Naive thymus-derived CD4-positive, alpha-beta T cell (primary cell): ENCODE data around the gene MAGI2. TPM values are rescaled to one million over a fixed set of nuclear protein-coding genes. Genes with fewer than 3 reads are reported as not detected.

Experiments used
- ATAC-seq: fragments of 150-1000 bp; cut with Tn5 transposase; 2 replicates; pipeline ENCODE4 v1.10.0; 2021; ENCODE audit warnings: mild to moderate bottlenecking, moderate library complexity
- CTCF ChIA-PET: fragments of 350-600 bp; sonication (Branson Sonifier 250); formaldehyde crosslinking; loops from one replicate; lab custom pipeline; 2021; ENCODE audit warnings: antibody characterized with exemption; lab: Charles Lee
- POLR2A ChIA-PET: fragments of 350-600 bp; sonication (Branson Sonifier 250); formaldehyde crosslinking; loops from one replicate; lab custom pipeline; 2021; ENCODE audit warnings: antibody characterized with exemption, inconsistent platforms; lab: Charles Lee
- DNase-seq, 9 donors: peaks; one replicate each; pipeline versions ENCODE4 v3.0.0 to v3.0.0-alpha.2; 2020 to 2022; ENCODE audit warnings: mixed read lengths in 1 of 9
- H3K27ac ChIP-seq: one replicate; pipeline ENCODE4 v1.7.0; 2013; ENCODE audit warnings: mild to moderate bottlenecking, low read depth, low read length, moderate library complexity
- H3K27me3 ChIP-seq, 2 donors: one replicate each; pipeline ENCODE4 v1.7.0; 2013; ENCODE audit warnings: low read length in 2 of 2, mild to moderate bottlenecking in 2 of 2, moderate library complexity in 2 of 2; ENCODE audit not compliant: control insufficient read depth in 2 of 2, insufficient read depth in 2 of 2
- H3K36me3 ChIP-seq, 3 experiments: 1 replicate in 2 of 3; 2 replicates in 1 of 3; pipeline ENCODE4 v1.7.0; 2013; ENCODE audit warnings: low read length in 3 of 3, mild to moderate bottlenecking in 3 of 3, moderate library complexity in 1 of 3; ENCODE audit not compliant: insufficient read depth in 3 of 3, control insufficient read depth in 2 of 3
- H3K4me1 ChIP-seq, 2 donors: one replicate each; pipeline ENCODE4 v1.7.0; 2013; ENCODE audit warnings: low read length in 2 of 2, mild to moderate bottlenecking in 2 of 2, moderate library complexity in 1 of 2; ENCODE audit not compliant: control insufficient read depth in 2 of 2, insufficient read depth in 2 of 2
- H3K4me3 ChIP-seq: 2 replicates; pipeline ENCODE4 v1.7.0; 2013; ENCODE audit warnings: mild to moderate bottlenecking, low read length
- H3K9me3 ChIP-seq, 3 experiments: 1 replicate in 2 of 3; 2 replicates in 1 of 3; pipeline ENCODE4 v1.7.0; 2013; ENCODE audit warnings: low read length in 3 of 3; ENCODE audit not compliant: control insufficient read depth in 2 of 3
- H3K27ac Mint-ChIP-seq, 9 donors: one replicate each; pipeline ENCODE4 v1.8.0; 2020 to 2022; ENCODE audit warnings: mixed read lengths in 9 of 9, mild to moderate bottlenecking in 8 of 9, moderate library complexity in 5 of 9, inconsistent platforms in 2 of 9
- H3K27me3 Mint-ChIP-seq, 5 donors: one replicate each; pipeline ENCODE4 v1.8.0; 2021 to 2022; ENCODE audit warnings: mixed read lengths in 5 of 5, mild to moderate bottlenecking in 1 of 5
- H3K36me3 Mint-ChIP-seq, 5 donors: one replicate each; pipeline ENCODE4 v1.8.0; 2020 to 2022; ENCODE audit warnings: mixed read lengths in 5 of 5, mild to moderate bottlenecking in 3 of 5, inconsistent platforms in 1 of 5
- H3K4me1 Mint-ChIP-seq, 7 donors: one replicate each; pipeline ENCODE4 v1.8.0; 2020 to 2022; ENCODE audit warnings: mixed read lengths in 7 of 7, mild to moderate bottlenecking in 3 of 7, inconsistent platforms in 1 of 7
- H3K4me3 Mint-ChIP-seq, 10 donors: one replicate each; pipeline ENCODE4 v1.8.0; 2020 to 2022; ENCODE audit warnings: mild to moderate bottlenecking in 10 of 10, mixed read lengths in 10 of 10, moderate library complexity in 6 of 10, inconsistent platforms in 2 of 10
- H3K9me3 Mint-ChIP-seq, 11 donors: one replicate each; pipeline ENCODE4 v1.8.0; 2020 to 2022; ENCODE audit warnings: mixed read lengths in 11 of 11, mild to moderate bottlenecking in 4 of 11, inconsistent platforms in 1 of 11, moderate library complexity in 1 of 11
- intact Hi-C, 2 donors: fragments of 100-400 bp; cut with micrococcal nuclease; formaldehyde crosslinking; loops; one replicate each; pipeline ENCODE4 v1.15.1; 2023
- polyA plus RNA-seq, 2 donors: library from polyadenylated mRNA; unstranded; fragments of 300-500 nt; fragmentation: Illumina TruSeq; gene quantifications; one replicate each; pipeline ENCODE4 v1.2.3, GENCODE V29; 2021
- total RNA-seq, 6 experiments: library from RNA in 5 of 6; stranded (reverse) in 5 of 6; gene quantifications; 1 replicate in 5 of 6; 2 replicates in 1 of 6; pipeline ENCODE4 v1.2.3 and lab custom pipeline; 2021 to 2026

The MAGI2 gene
- total and polyA plus RNA-seq, 7 experiments from 2014 or later, result 0.05 to 0.67 (median 0.15) TPM; not detected in 3

DNA sequence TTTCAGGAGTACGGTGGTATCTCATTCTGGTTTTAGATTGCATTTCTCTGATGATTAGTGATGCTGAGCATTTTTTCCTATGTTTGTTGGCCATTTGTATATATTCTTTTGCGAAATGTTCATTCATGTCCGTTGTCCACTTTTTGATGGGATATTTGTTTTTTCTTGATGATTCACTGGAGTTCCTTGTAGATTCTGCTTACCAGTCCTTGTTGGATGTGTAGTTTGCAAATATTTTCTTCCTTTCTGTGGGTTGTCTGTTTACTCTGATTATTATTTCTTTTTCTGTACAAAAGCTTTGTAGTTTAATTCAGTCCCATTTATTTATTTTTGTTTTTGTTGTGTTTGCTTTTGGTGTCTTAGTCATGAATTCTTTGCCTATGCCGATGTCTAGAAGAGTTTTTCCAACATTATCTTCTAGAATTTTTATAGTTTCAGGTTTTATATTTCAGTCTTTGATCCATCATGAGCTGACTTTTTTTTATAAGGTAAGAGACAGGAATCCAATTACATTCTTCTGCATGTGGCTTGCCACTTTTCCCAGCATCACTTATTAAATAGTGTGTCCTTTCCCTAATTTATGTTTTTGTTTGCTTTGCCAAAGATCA, 320.5 kb downstream of the MAGI2 start:
- H3K27ac Mint-ChIP-seq, result no peak overlapping the region
- CTCF ChIA-PET, result no interaction called here
- no peaks in the 10 kb centered on the region for H3K36me3 ChIP-seq

DNA sequence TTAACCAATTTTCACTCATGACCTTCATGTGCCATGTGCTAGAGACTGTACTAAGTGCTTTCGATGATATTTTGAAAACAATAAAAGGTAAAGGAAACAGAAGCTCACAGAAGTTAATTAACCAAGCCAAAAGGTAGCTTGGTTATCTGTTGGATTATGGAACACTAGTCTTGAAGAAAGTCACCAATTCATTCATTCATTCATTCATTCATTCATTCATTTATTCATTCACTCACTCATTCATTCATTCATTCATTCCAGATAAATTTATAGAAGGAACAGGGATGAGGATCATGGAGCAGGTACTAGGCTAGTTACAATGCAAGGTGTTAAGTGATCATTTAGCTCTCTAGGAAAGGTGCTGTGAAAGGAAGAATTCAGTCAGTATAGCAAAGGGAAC, 322.8 kb downstream of the MAGI2 start:
- no peaks in the 10 kb centered on the region for H3K4me1 Mint-ChIP-seq
- H3K9me3 Mint-ChIP-seq, result peaks cover 0 to 14% (median 2%) of the 10 kb centered on the region in 11 donors
- ATAC-seq (no peak), DNase-seq (no peak)
- Histone ChIP-seq H3K27ac (no peak overlapping the region), H3K4me1 (no peaks in the 10 kb centered on the region), H3K9me3 (no peaks in the 10 kb centered on the region), H3K36me3 (no peaks in the 10 kb centered on the region), H3K27me3 (no peaks in the 10 kb centered on the region), H3K4me3 (no peak overlapping the region)
- no peak overlapping the region for H3K4me3 Mint-ChIP-seq
- CTCF ChIA-PET, result no interaction called here
- H3K27me3 Mint-ChIP-seq, result no peaks in the 10 kb centered on the region
- intact Hi-C loops, result no loop called here
- no peak overlapping the region for H3K27ac Mint-ChIP-seq
- no peaks in the 10 kb centered on the region for H3K36me3 Mint-ChIP-seq
- POLR2A ChIA-PET, result no interaction called here

More for the DNA sequence above, 320.5 kb downstream of the MAGI2 start:
- Histone ChIP-seq H3K27ac (no peak overlapping the region), H3K4me1 (no peaks in the 10 kb centered on the region), H3K9me3 (no peaks in the 10 kb centered on the region), H3K4me3 (no peak overlapping the region), H3K27me3 (no peaks in the 10 kb centered on the region)
- Mint-ChIP-seq H3K36me3 (no peaks in the 10 kb centered on the region), H3K4me3 (no peak overlapping the region), H3K4me1 (no peaks in the 10 kb centered on the region), H3K27me3 (no peaks in the 10 kb centered on the region), H3K9me3 (peaks cover 0 to 14% (median 2%) of the 10 kb centered on the region in 11 donors)
- intact Hi-C loops, result no loop called here
- DNase-seq, result no peak
- no peak for ATAC-seq
- POLR2A ChIA-PET, result no interaction called here

DNA sequence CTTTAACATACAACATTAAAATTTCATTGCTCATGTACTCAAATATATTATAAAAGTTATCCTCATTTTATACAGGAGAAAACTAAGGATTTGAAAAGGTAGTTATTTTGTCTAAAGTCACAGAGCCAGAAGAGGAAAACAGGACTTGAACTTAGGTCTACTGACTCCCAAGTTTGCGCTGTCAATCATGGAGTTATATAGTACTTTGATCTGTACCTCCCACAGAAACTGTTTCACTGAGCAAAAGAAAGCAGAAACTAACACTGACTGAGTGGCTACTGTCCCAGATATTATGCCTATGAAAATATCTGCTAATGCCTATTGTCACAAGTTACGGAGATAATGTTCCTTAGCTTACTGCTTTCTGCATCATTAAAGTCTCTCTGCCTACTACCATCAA, 329.1 kb downstream of the MAGI2 start:
- no peak for ATAC-seq

DNA sequence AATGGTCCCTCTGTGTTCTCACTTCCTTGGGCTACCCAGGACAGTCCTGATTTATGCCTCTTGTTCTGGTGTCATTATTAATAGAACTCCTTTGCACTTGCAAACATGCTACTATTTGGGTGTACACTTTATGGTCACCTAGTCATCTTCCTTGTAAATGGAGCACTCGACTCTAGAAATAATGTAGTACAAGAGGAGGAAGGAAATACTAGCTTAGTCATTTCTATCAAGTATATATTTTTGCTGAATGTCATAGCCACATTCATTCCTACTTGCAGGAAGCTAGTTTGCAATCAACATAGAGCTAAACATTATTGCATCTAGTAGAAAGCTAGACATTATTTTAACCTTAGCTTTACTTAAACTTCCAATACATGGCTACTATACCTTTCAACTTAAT, 335.3 kb downstream of the MAGI2 start:
- Histone ChIP-seq H3K36me3 (no peaks in the 10 kb centered on the region), H3K9me3 (no peaks in the 10 kb centered on the region), H3K4me3 (no peak overlapping the region), H3K27me3 (no peaks in the 10 kb centered on the region), H3K4me1 (no peaks in the 10 kb centered on the region), H3K27ac (no peak overlapping the region)
- H3K27me3 Mint-ChIP-seq, result no peaks in the 10 kb centered on the region
- ChIA-PET POLR2A (no interaction called here), CTCF (no interaction called here)
- intact Hi-C loops, result no loop called here
- no peak overlapping the region for H3K27ac Mint-ChIP-seq
- no peak for DNase-seq
- no peaks in the 10 kb centered on the region for H3K4me1 Mint-ChIP-seq
- H3K9me3 Mint-ChIP-seq, result peaks cover 0 to 10% (median 0%) of the 10 kb centered on the region in 11 donors
- ATAC-seq, result no peak
- no peak overlapping the region for H3K4me3 Mint-ChIP-seq
- no peaks in the 10 kb centered on the region for H3K36me3 Mint-ChIP-seq

More for the DNA sequence above, 329.1 kb downstream of the MAGI2 start:
- no peaks in the 10 kb centered on the region for H3K36me3 Mint-ChIP-seq
- no peaks in the 10 kb centered on the region for H3K4me1 ChIP-seq
- no peak overlapping the region for H3K4me3 Mint-ChIP-seq
- no peaks in the 10 kb centered on the region for H3K27me3 ChIP-seq
- DNase-seq, result no peak
- no peak overlapping the region for H3K4me3 ChIP-seq
- intact Hi-C loops, result no loop called here
- H3K9me3 Mint-ChIP-seq, result peaks cover 0 to 7% (median 2%) of the 10 kb centered on the region in 11 donors
- ChIA-PET CTCF (no interaction called here), POLR2A (no interaction called here)
- no peaks in the 10 kb centered on the region for H3K27me3 Mint-ChIP-seq
- no peaks in the 10 kb centered on the region for H3K4me1 Mint-ChIP-seq
- H3K9me3 ChIP-seq, result no peaks in the 10 kb centered on the region
- no peaks in the 10 kb centered on the region for H3K36me3 ChIP-seq
- no peak overlapping the region for H3K27ac ChIP-seq
- H3K27ac Mint-ChIP-seq, result no peak overlapping the region

DNA sequence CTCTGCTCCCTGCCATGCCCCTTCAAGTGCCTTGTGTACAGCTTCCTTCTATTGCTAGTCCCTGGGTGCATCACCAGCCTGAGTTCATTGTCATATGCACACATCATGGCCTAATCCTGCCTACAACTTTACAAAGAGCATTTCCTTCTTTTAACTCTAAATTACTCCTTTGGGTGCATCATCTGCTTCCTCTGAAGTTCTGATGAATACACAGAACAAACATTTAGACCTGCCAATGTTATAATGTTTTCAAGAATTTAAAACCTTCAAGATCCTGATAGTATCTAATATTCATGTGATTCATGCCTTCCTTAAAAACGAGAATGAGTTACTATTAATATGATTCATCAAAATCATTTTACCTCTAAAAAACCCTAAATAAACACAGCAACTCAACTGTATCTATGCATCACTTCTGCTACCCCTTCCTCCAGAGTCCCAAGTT, 357.1 kb downstream of the MAGI2 start:
- Mint-ChIP-seq H3K27me3 (no peaks in the 10 kb centered on the region), H3K27ac (no peak overlapping the region), H3K4me1 (no peaks in the 10 kb centered on the region), H3K36me3 (no peaks in the 10 kb centered on the region), H3K4me3 (no peak overlapping the region), H3K9me3 (peaks cover 0 to 12% (median 4%) of the 10 kb centered on the region in 11 donors)
- H3K9me3 ChIP-seq, result no peaks in the 10 kb centered on the region
- H3K4me3 ChIP-seq, result no peak overlapping the region
- no peaks in the 10 kb centered on the region for H3K4me1 ChIP-seq
- no peaks in the 10 kb centered on the region for H3K27me3 ChIP-seq
- no peak for DNase-seq
- intact Hi-C loops, result no loop called here
- ChIA-PET POLR2A (no interaction called here), CTCF (no interaction called here)
- no peak overlapping the region for H3K27ac ChIP-seq
- H3K36me3 ChIP-seq, result no peaks in the 10 kb centered on the region
- ATAC-seq, result no peak

DNA sequence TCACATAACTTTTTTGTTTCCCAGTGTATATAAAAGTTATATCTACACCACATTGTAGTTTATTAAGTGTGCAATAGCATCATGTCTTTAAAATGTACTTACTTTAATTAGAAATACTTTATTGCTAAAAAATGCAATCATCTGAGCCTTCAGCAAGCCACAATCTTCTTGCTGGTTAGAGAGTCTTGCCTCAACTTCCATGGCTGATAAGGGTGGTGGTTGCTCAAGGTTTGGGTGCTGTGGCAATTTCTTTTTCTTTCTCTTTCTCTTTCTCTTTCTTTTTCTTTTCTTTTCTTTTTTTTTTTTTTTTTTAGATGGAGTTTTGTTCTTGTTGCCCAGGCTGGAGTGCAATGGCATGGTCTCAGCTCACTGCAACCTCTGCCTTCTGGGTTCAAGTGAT, 360.0 kb downstream of the MAGI2 start:
- no peaks in the 10 kb centered on the region for H3K27me3 Mint-ChIP-seq
- no peak overlapping the region for H3K27ac Mint-ChIP-seq
- H3K4me1 Mint-ChIP-seq, result no peaks in the 10 kb centered on the region
- H3K9me3 Mint-ChIP-seq, result peaks cover 0 to 12% (median 4%) of the 10 kb centered on the region in 11 donors
- Histone ChIP-seq H3K9me3 (no peaks in the 10 kb centered on the region), H3K4me1 (no peaks in the 10 kb centered on the region), H3K36me3 (no peaks in the 10 kb centered on the region), H3K27me3 (no peaks in the 10 kb centered on the region), H3K27ac (no peak overlapping the region), H3K4me3 (no peak overlapping the region)
- no peaks in the 10 kb centered on the region for H3K36me3 Mint-ChIP-seq
- ChIA-PET POLR2A (no interaction called here), CTCF (no interaction called here)
- ATAC-seq, result no peak
- intact Hi-C loops, result no loop called here
- H3K4me3 Mint-ChIP-seq, result no peak overlapping the region
- no peak for DNase-seq

DNA sequence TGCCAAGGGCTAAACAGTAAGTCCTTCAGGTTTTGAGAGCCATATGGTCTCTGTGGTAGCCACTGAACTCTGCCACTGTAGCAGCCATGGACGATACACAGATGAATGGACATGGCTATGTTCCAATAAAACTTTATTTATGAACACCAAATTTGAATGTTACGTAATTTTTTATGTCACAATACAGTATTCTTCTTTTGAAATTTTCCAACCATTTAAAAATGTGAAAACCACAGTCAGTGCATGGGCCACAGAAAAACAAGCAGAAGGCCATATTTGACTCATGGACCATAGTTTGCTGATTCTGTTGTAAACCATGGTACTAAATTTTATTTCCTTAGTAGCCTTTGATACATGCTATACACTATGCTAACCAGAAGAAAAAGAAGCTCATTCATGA, 361.8 kb downstream of the MAGI2 start:
- no peaks in the 10 kb centered on the region for H3K4me1 ChIP-seq
- Mint-ChIP-seq H3K4me3 (no peak overlapping the region), H3K27me3 (peaks cover 0 to 3% (median 0%) of the 10 kb centered on the region in 5 donors), H3K27ac (no peak overlapping the region), H3K9me3 (peaks cover 0 to 12% (median 4%) of the 10 kb centered on the region in 11 donors), H3K36me3 (no peaks in the 10 kb centered on the region), H3K4me1 (no peaks in the 10 kb centered on the region)
- ChIA-PET CTCF (no interaction called here), POLR2A (no interaction called here)
- no peaks in the 10 kb centered on the region for H3K36me3 ChIP-seq
- H3K27ac ChIP-seq, result no peak overlapping the region
- ATAC-seq (no peak), DNase-seq (no peak)
- H3K4me3 ChIP-seq, result no peak overlapping the region
- H3K27me3 ChIP-seq, result no peaks in the 10 kb centered on the region
- intact Hi-C loops, result no loop called here
- no peaks in the 10 kb centered on the region for H3K9me3 ChIP-seq
